Measurements from ENCODE around the gene RASSF1. TPM values are rescaled to one million over a fixed set of nuclear protein-coding genes. Genes with fewer than 3 reads are reported as not detected.
A peak's percentile ranks its signal among the peaks of the same experiment; 100 is the strongest.

The RASSF1 gene
- total RNA-seq, 2 experiments from 2014 or later: 37.5 to 38.5 TPM

DNA sequence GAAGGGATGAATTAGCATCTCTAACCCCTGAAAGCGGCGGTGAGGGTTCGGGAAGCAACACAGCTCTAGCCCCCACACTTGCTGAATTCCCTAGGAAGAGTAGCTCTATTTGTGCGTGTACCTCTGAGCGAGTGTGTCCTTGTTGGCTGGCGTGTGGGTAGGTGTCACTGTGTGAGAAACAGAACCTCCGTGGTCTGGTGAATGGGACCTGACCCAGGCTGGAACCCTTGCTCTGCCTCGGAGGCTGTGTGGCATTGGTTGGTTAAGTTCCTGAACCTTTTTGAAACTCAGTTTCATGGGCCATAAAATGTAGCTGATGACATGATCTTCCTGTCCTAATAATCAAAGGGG, 19.1 kb upstream of the RASSF1 start:
- Mint-ChIP-seq H3K4me1 (ENCODE audit: low read depth) (peaks cover 43% of the 10 kb centered on the region), H3K4me3 (peak overlapping the region; percentile 97), H3K9me3 (no peaks in the 10 kb centered on the region), H3K27ac (peak overlapping the region; percentile 89), H3K27me3 (ENCODE audit: low read depth) (no peaks in the 10 kb centered on the region), H3K36me3 (ENCODE audit: low read depth) (peaks cover 12% of the 10 kb centered on the region)
- no peak for DNase-seq
- CTCF ChIA-PET: no interaction called here
- intact Hi-C loops (cut with micrococcal nuclease): loop anchor here (1.0 to 10.0 kb wide), 9 partner anchors 8 to 1025 kb away; partner anchors contain the start of genes C3orf18, GNAI2, HYAL3 and IFRD2

DNA sequence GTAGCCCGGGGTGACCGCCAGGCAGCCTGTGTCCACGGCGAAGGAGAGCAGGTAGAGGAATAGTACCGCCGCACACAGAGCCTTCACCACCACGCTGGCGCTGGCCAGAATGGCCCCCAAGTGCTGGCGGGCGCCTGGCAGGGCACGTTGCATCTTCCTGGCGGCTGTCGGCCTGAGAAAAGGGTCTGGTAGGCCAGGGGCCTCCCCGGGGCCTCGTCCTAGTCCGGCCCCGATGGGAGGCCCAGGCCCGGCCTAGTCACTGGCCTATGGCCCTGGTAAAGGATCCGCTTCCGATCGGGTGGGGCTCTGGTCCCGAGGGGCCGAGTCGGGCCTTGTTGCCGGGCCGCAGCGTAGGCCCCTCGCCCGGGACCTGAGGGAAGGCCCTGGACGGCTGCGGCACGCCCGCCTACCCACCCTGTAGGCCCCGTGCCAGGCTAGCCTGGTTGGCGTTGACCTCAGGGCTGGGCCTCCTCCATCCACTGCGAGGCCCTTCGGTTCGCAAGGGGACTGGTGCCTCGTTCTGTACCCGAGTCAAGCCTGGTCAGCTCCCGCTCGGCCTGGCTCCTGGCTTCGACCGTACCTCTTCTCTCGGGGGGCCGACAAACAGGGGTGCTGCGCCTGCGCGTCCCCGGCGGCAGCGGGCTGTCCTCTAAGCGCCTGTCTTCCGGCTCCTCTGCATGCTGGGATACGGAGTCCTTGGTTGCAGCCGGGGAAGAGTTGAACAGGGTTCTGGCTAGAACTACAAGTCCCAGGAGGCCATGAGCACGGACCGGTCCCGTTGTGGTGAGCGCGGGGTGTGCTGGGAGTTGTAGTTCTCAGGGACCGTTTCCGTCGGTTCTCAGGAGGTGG, 18.5 kb upstream of the RASSF1 start, which contains the start of gene TMEM115:
Gene TMEM115 (minus strand): TSS at position 611 of the 849 bp plus-strand sequence. CDS start 458 bp downstream, at position 153.
- H3K4me1 Mint-ChIP-seq (ENCODE audit: low read depth): peaks cover 43% of the 10 kb centered on the region
- no peaks in the 10 kb centered on the region for H3K9me3 Mint-ChIP-seq
- peaks cover 16% of the 10 kb centered on the region for H3K36me3 Mint-ChIP-seq (ENCODE audit: low read depth)
- peak within 1 kb of the TSS; percentile 97 for H3K4me3 Mint-ChIP-seq
- CTCF ChIA-PET: no interaction called here
- peak; percentile 98 for DNase-seq
- intact Hi-C loops (cut with micrococcal nuclease): loop anchor here (1.0 to 10.0 kb wide), 9 partner anchors 8 to 1026 kb away; partner anchors contain the start of genes C3orf18, GNAI2, HYAL3 and IFRD2
- no peaks in the 10 kb centered on the region for H3K27me3 Mint-ChIP-seq (ENCODE audit: low read depth)
- H3K27ac Mint-ChIP-seq: peak within 1 kb of the TSS; percentile 89

- no peak for DNase-seq
- Mint-ChIP-seq H3K36me3 (ENCODE audit: low read depth) (peaks cover 16% of the 10 kb centered on the region), H3K27me3 (ENCODE audit: low read depth) (no peaks in the 10 kb centered on the region), H3K27ac (peak overlapping the region; percentile 82), H3K4me3 (peak overlapping the region; percentile 97), H3K9me3 (no peaks in the 10 kb centered on the region), H3K4me1 (ENCODE audit: low read depth) (peaks cover 43% of the 10 kb centered on the region)
- intact Hi-C loops (cut with micrococcal nuclease): loop anchor here (2.0 to 10.0 kb wide), 2 partner anchors 208 to 1026 kb away; partner anchors contain the start of genes C3orf18 and MANF
- CTCF ChIA-PET: no interaction called here
Observed at GRCh38 chr3:50358355-50358910, 17.8 kb upstream of the RASSF1 start.

DNA sequence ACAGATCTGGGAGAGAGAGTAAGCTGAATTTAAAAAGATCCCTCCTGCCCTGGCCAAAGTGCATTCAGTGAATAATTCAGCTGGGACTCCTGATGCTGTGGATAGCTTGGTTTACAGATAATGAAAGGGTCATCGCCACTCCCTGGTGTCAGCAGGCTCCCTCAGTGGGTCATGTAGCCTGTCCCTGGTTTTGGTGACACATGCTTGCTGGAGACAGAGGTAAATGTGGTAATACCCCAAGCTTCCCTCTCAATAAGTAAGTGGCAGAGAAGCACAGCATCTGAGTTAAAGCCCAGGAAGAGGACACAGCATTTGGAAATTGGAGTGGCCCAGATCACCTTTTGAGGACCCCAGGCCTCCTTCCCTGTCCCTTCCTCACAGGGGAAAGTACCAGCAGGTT, 16.8 kb upstream of the RASSF1 start:
- DNase-seq: no peak
- H3K4me1 Mint-ChIP-seq (ENCODE audit: low read depth): peaks cover 43% of the 10 kb centered on the region
- intact Hi-C loops (cut with micrococcal nuclease): loop anchor here (10.0 kb wide), 1 partner anchor 1027 kb away; the partner anchor contains the start of gene MANF
- peak overlapping the region; percentile 13 for H3K27ac Mint-ChIP-seq
- CTCF ChIA-PET: interaction anchor here (1.3 kb wide), 1 partner anchor 10 kb away, joined by 5 read pairs; no protein-coding TSS in a partner anchor
- H3K9me3 Mint-ChIP-seq: no peaks in the 10 kb centered on the region
- no peaks in the 10 kb centered on the region for H3K27me3 Mint-ChIP-seq (ENCODE audit: low read depth)
- peaks cover 16% of the 10 kb centered on the region for H3K36me3 Mint-ChIP-seq (ENCODE audit: low read depth)
- H3K4me3 Mint-ChIP-seq: peak overlapping the region; percentile 97

- H3K9me3 Mint-ChIP-seq: no peaks in the 10 kb centered on the region
- no peak for DNase-seq
- intact Hi-C loops (cut with micrococcal nuclease): loop anchor here (10.0 kb wide), 1 partner anchor 1028 kb away; the partner anchor contains the start of gene MANF
- no peak overlapping the region for H3K4me3 Mint-ChIP-seq
- H3K27ac Mint-ChIP-seq: no peak overlapping the region
- peaks cover 18% of the 10 kb centered on the region for H3K36me3 Mint-ChIP-seq (ENCODE audit: low read depth)
- peaks cover 48% of the 10 kb centered on the region for H3K4me1 Mint-ChIP-seq (ENCODE audit: low read depth)
- H3K27me3 Mint-ChIP-seq (ENCODE audit: low read depth): no peaks in the 10 kb centered on the region
- CTCF ChIA-PET: interaction anchor here (1.5 to 1.6 kb wide), 2 partner anchors 11 to 185 kb away, joined by 4 to 6 read pairs; partner anchors contain the start of gene ZMYND10
Observed at GRCh38 chr3:50356553-50356952, 15.9 kb upstream of the RASSF1 start.

GRCh38 chr3:50355829-50356552, 15.4 kb upstream of the RASSF1 start:
- CTCF ChIA-PET: interaction anchor here (1.5 to 1.6 kb wide), 2 partner anchors 11 to 186 kb away, joined by 4 to 6 read pairs; partner anchors contain the start of gene ZMYND10
- Mint-ChIP-seq H3K36me3 (ENCODE audit: low read depth) (peaks cover 18% of the 10 kb centered on the region), H3K27me3 (ENCODE audit: low read depth) (no peaks in the 10 kb centered on the region), H3K4me1 (ENCODE audit: low read depth) (peaks cover 54% of the 10 kb centered on the region), H3K4me3 (no peak overlapping the region), H3K27ac (peak overlapping the region; percentile 13), H3K9me3 (no peaks in the 10 kb centered on the region)
- intact Hi-C loops (cut with micrococcal nuclease): loop anchor here (10.0 kb wide), 1 partner anchor 1029 kb away; the partner anchor contains the start of gene MANF
- no peak for DNase-seq

DNA sequence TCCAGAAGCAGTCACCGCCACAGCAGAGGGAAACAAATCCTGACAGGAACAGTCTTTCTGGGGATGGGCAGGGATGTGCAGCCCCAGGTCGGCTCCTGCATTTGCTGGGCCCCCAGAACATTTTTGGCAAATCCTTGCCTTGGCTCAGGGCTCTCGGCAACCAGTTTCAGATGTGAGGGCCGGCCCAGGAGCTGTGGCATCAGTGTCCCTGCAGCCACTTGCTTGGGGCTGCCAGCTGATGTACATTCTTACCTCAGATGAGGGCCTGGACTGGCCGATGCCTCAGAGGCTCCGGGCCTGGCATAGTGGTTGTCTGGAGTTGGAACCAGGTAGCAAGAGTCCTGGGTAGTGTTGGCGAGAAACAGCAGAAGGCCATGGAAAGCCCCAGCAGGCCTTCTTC, 14.2 kb upstream of the RASSF1 start:
- Mint-ChIP-seq H3K4me3 (no peak overlapping the region), H3K4me1 (ENCODE audit: low read depth) (peaks cover 56% of the 10 kb centered on the region), H3K9me3 (no peaks in the 10 kb centered on the region), H3K36me3 (ENCODE audit: low read depth) (peaks cover 18% of the 10 kb centered on the region), H3K27me3 (ENCODE audit: low read depth) (no peaks in the 10 kb centered on the region), H3K27ac (no peak overlapping the region)
- DNase-seq: no peak
- CTCF ChIA-PET: interaction anchor here (1.2 kb wide), 1 partner anchor 30 kb away, joined by 3 read pairs; no protein-coding TSS in a partner anchor
- intact Hi-C loops (cut with micrococcal nuclease): loop anchor here (10.0 kb wide), 1 partner anchor 1030 kb away; the partner anchor contains the start of gene MANF

DNA sequence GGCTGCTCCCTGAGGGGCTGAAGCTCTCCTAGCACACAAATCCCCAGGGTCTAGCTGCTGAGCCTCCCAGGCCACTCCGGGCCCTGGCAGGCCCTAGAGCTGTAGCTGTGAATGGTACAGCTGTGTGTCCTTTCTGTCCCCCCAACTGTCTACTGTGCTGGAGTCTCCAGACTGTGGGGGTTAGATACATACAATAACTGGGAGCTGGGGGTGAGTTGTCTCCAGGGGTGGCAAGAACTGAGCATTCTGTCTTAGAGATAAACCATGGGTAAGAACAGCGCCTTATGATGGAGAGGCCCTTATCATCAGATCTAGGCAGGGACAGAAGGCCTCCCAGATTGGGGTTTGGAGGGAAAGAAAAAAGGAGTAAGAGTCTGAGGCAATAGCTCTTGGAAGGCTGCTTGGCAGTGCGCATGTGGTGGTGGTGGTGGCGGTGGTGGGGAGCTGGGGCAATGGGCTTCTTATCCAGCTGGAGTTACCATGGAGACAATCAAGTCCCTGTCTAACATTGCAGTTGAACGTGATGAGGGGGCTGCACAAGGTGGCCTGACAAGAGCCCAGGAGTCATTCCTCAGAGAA, 13.6 kb upstream of the RASSF1 start:
- H3K36me3 Mint-ChIP-seq (ENCODE audit: low read depth): peaks cover 17% of the 10 kb centered on the region
- DNase-seq: no peak
- no peak overlapping the region for H3K27ac Mint-ChIP-seq
- CTCF ChIA-PET: interaction anchor here (1.2 to 1.5 kb wide), 4 partner anchors 10 to 195 kb away, joined by 3 to 5 read pairs (median 3); no protein-coding TSS in a partner anchor
- peaks cover 56% of the 10 kb centered on the region for H3K4me1 Mint-ChIP-seq (ENCODE audit: low read depth)
- no peaks in the 10 kb centered on the region for H3K9me3 Mint-ChIP-seq
- intact Hi-C loops (cut with micrococcal nuclease): loop anchor here (10.0 kb wide), 1 partner anchor 1031 kb away; the partner anchor contains the start of gene MANF
- H3K4me3 Mint-ChIP-seq: no peak overlapping the region
- H3K27me3 Mint-ChIP-seq (ENCODE audit: low read depth): no peaks in the 10 kb centered on the region

DNA sequence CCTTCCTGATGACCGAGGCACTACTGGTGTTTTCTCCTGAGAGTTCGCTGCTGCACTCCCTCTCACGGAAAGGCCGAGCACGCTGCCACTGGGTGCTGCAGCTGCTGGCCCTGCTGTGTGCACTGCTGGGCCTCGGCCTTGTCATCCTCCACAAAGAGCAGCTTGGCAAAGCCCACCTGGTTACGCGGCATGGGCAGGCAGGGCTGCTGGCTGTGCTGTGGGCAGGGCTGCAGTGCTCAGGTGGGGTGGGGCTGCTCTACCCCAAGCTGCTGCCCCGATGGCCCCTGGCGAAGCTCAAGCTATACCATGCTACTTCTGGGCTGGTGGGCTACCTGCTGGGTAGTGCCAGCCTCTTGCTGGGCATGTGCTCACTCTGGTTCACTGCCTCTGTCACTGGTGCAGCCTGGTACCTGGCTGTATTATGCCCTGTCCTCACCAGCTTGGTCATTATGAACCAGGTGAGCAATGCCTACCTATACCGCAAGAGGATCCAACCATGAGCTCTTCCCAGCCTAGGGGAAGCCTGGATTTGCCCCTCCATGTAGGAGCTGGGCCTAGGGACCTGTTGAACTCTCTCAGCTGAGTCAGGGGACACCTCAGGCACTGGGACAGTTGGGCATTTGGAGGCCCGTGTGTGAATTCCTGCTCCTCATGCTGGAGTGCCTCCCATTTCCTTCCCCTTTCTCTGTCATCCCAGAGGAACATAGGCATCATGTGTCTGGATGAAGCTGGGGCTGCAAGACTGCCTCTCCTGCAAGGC, 12.8 kb upstream of the RASSF1 start:
- CTCF ChIA-PET: interaction anchor here (0.9 to 1.6 kb wide), 7 partner anchors 8 to 196 kb away, joined by 3 to 5 read pairs (median 3); no protein-coding TSS in a partner anchor
- Mint-ChIP-seq H3K4me3 (no peak overlapping the region), H3K4me1 (ENCODE audit: low read depth) (peaks cover 63% of the 10 kb centered on the region), H3K36me3 (ENCODE audit: low read depth) (peaks cover 18% of the 10 kb centered on the region), H3K27ac (no peak overlapping the region), H3K9me3 (no peaks in the 10 kb centered on the region), H3K27me3 (ENCODE audit: low read depth) (no peaks in the 10 kb centered on the region)
- intact Hi-C loops (cut with micrococcal nuclease): loop anchor here (10.0 kb wide), 1 partner anchor 1031 kb away; the partner anchor contains the start of gene MANF
- DNase-seq: no peak

DNA sequence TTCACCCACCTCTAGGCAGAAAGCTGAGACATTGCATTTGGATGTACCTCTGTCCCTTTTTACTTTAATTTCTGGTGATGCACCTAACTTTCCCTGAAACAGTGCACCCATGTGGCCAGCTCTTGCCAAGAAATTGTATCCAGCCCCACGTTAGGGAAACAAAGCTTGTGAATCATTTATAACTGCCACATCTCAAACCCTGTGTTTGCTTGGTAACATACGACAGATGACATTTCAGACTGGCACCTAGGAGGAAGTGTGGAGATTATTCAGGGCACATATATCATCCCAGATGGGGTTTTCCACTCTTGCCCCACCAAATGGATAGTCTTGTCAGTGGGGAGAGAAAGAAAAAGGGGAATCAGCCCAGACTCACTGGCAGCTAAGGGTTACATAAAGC, 12.1 kb upstream of the RASSF1 start:
- intact Hi-C loops (cut with micrococcal nuclease): loop anchor here (10.0 kb wide), 1 partner anchor 1032 kb away; the partner anchor contains the start of gene MANF
- CTCF ChIA-PET: interaction anchor here (0.9 to 1.6 kb wide), 5 partner anchors 8 to 190 kb away, joined by 3 to 4 read pairs (median 3); no protein-coding TSS in a partner anchor
- no peaks in the 10 kb centered on the region for H3K9me3 Mint-ChIP-seq
- H3K27ac Mint-ChIP-seq: no peak overlapping the region
- DNase-seq: peak; percentile 24
- H3K4me3 Mint-ChIP-seq: no peak overlapping the region
- H3K4me1 Mint-ChIP-seq (ENCODE audit: low read depth): peaks cover 63% of the 10 kb centered on the region
- H3K27me3 Mint-ChIP-seq (ENCODE audit: low read depth): no peaks in the 10 kb centered on the region
- H3K36me3 Mint-ChIP-seq (ENCODE audit: low read depth): peaks cover 16% of the 10 kb centered on the region
